HEK293 (cell line): ENCODE data around the gene EDEM3.

Experiments
- CTCF ChIA-PET: fragments of 350-600 bp; formaldehyde crosslinking; extraction: SDS; loops from one replicate; lab custom pipeline; 2021; ENCODE audit warnings: antibody characterized with exemption; lab: Yijun Ruan, JAX
- POLR2A ChIA-PET: fragments of 300-600 bp; formaldehyde crosslinking; extraction: SDS; loops from one replicate; lab custom pipeline; 2020; ENCODE audit warnings: antibody characterized with exemption, inconsistent platforms; lab: Yijun Ruan, JAX
- H3K27ac ChIP-seq: fragments of 200-500 bp; sonication (Bioruptor generic); 2 replicates; pipeline ENCODE4 v1.5.1; 2014; ENCODE audit warnings: low read depth, low read length, control low read depth, inconsistent platforms; ENCODE audit errors: extremely low read depth
- H3K36me3 ChIP-seq, 2 experiments: fragments of 200-500 bp in 1 of 2; sonication (Bioruptor generic) in 1 of 2; 1 replicate in 1 of 2; 2 replicates in 1 of 2; pipeline ENCODE4 v1.5.1; 2014 to 2017; ENCODE audit warnings: inconsistent platforms in 2 of 2, low read length in 2 of 2; ENCODE audit not compliant: control insufficient read depth in 2 of 2, insufficient read depth in 1 of 2
- H3K4me1 ChIP-seq: fragments of 200-500 bp; sonication (Bioruptor generic); 2 replicates; pipeline ENCODE4 v1.5.1; 2014; ENCODE audit warnings: mild to moderate bottlenecking, low read length, inconsistent platforms; ENCODE audit not compliant: control insufficient read depth, insufficient read depth
- H3K4me3 ChIP-seq: 2 replicates; pipeline ENCODE4 v1.5.1; 2011; ENCODE audit warnings: low read depth, mild to moderate bottlenecking, control low read depth, low read length, moderate library complexity
- H3K9me3 ChIP-seq: fragments of 200-500 bp; sonication (Bioruptor generic); 2 replicates; pipeline ENCODE4 v1.5.1; 2014; ENCODE audit warnings: low read depth, low read length, inconsistent platforms; ENCODE audit not compliant: control insufficient read depth, insufficient read depth
- CTCF ChIP-seq: fragments of 450-650 bp; formaldehyde crosslinking; IDR thresholded peaks from 2 replicates; pipeline ENCODE4 v1.5.1; 2016; ENCODE audit warnings: missing biosample characterization, missing genetic modification characterization
- KLF9 ChIP-seq: fragments of 450-650 bp; formaldehyde crosslinking; IDR thresholded peaks from 2 replicates; pipeline ENCODE4 v1.5.1; 2016; ENCODE audit warnings: missing biosample characterization, missing genetic modification characterization, low read depth
- MYNN ChIP-seq: fragments of 450-650 bp; formaldehyde crosslinking; IDR thresholded peaks from 2 replicates; pipeline ENCODE4 v1.5.1; 2016; ENCODE audit warnings: missing biosample characterization, missing genetic modification characterization, borderline replicate concordance
- MZF1 ChIP-seq: fragments of 450-650 bp; formaldehyde crosslinking; IDR thresholded peaks from 2 replicates; pipeline ENCODE4 v1.5.1; 2017; ENCODE audit warnings: missing biosample characterization, missing genetic modification characterization, borderline replicate concordance
- PBX3 ChIP-seq: sonication (generic); formaldehyde crosslinking; IDR thresholded peaks from 2 replicates; pipeline ENCODE4 v1.8.1; 2022; ENCODE audit warnings: mild to moderate bottlenecking, moderate library complexity, missing genetic modification reagents
- SCRT2 ChIP-seq: fragments of 450-650 bp; formaldehyde crosslinking; IDR thresholded peaks from 2 replicates; pipeline ENCODE4 v1.5.1; 2016; ENCODE audit warnings: missing biosample characterization, missing genetic modification characterization
- SP7 ChIP-seq: fragments of 450-650 bp; formaldehyde crosslinking; IDR thresholded peaks from 2 replicates; pipeline ENCODE4 v1.5.1; 2016; ENCODE audit warnings: missing biosample characterization, missing genetic modification characterization
- ZBTB26 ChIP-seq: fragments of 450-650 bp; formaldehyde crosslinking; optimal IDR thresholded peaks from 2 replicates; pipeline ENCODE3; 2016; ENCODE audit warnings: missing biosample characterization, mild to moderate bottlenecking, missing genetic modification characterization
- ZNF114 ChIP-seq: fragments of 450-650 bp; formaldehyde crosslinking; IDR thresholded peaks from 2 replicates; pipeline ENCODE4 v1.5.0; 2017; ENCODE audit warnings: missing biosample characterization, missing genetic modification characterization
- ZNF174 ChIP-seq: fragments of 450-650 bp; formaldehyde crosslinking; IDR thresholded peaks from 2 replicates; pipeline ENCODE4 v1.5.0; 2017; ENCODE audit warnings: missing biosample characterization, mild to moderate bottlenecking, missing genetic modification characterization
- ZNF23 ChIP-seq: fragments of 450-650 bp; formaldehyde crosslinking; IDR thresholded peaks from 2 replicates; pipeline ENCODE4 v1.5.1; 2016; ENCODE audit warnings: missing biosample characterization, missing genetic modification characterization, borderline replicate concordance
- ZNF280C ChIP-seq: fragments of 450-650 bp; formaldehyde crosslinking; IDR thresholded peaks from 2 replicates; pipeline ENCODE4 v1.5.1; 2016; ENCODE audit warnings: missing biosample characterization, missing genetic modification characterization
- ZNF280D ChIP-seq: fragments of 450-650 bp; formaldehyde crosslinking; IDR thresholded peaks from 2 replicates; pipeline ENCODE4 v1.5.1; 2016; ENCODE audit warnings: missing biosample characterization, missing genetic modification characterization
- ZNF362 ChIP-seq: fragments of 450-650 bp; formaldehyde crosslinking; IDR thresholded peaks from 2 replicates; pipeline ENCODE4 v1.5.1; 2016; ENCODE audit warnings: missing biosample characterization, missing genetic modification characterization
- ZNF404 ChIP-seq: fragments of 450-650 bp; formaldehyde crosslinking; IDR thresholded peaks from 2 replicates; pipeline ENCODE4 v1.5.1; 2017; ENCODE audit warnings: missing biosample characterization, missing genetic modification characterization
- ZNF518A ChIP-seq: fragments of 450-650 bp; formaldehyde crosslinking; conservative IDR thresholded peaks from 2 replicates; pipeline ENCODE4 v1.5.1; 2016; ENCODE audit warnings: low read depth, missing biosample characterization, missing genetic modification characterization
- ZNF548 ChIP-seq: fragments of 450-650 bp; formaldehyde crosslinking; IDR thresholded peaks from 2 replicates; pipeline ENCODE4 v1.5.1; 2016; ENCODE audit warnings: missing biosample characterization, missing genetic modification characterization
- ZNF560 ChIP-seq: fragments of 450-650 bp; formaldehyde crosslinking; IDR thresholded peaks from 2 replicates; pipeline ENCODE4 v1.5.1; 2017; ENCODE audit warnings: missing biosample characterization, missing genetic modification characterization, borderline replicate concordance
- ZNF571 ChIP-seq: fragments of 450-650 bp; formaldehyde crosslinking; IDR thresholded peaks from 2 replicates; pipeline ENCODE4 v1.5.0; 2017; ENCODE audit warnings: missing biosample characterization, missing genetic modification characterization
- ZNF623 ChIP-seq: fragments of 450-650 bp; formaldehyde crosslinking; IDR thresholded peaks from 2 replicates; pipeline ENCODE4 v1.5.1; 2016; ENCODE audit warnings: missing biosample characterization, missing genetic modification characterization

EDEM3 gene

GRCh38 chr1:184643661-184644060, 111.0 kb downstream of the EDEM3 start (continued):
- TF ChIP-seq MYNN (tag by site-specific recombination) (no peak), ZNF280D (tag by site-specific recombination) (no peak), ZNF548 (no peak), ZNF518A (tag by site-specific recombination) (no peak), ZNF174 (tag by site-specific recombination) (no peak), ZBTB26 (no peak)

- Histone ChIP-seq H3K9me3 (no peaks in the 10 kb centered on the region), H3K36me3 (no peaks in the 10 kb centered on the region), H3K27ac (no peak overlapping the region), H3K4me3 (no peak overlapping the region), H3K4me1 (no peaks in the 10 kb centered on the region)
- ChIA-PET CTCF (no interaction called here), POLR2A (no interaction called here)
- TF ChIP-seq PBX3 (no peak), ZNF280C (tag by site-specific recombination) (no peak), ZNF560 (tag by site-specific recombination) (no peak), ZNF114 (no peak), SP7 (tag by site-specific recombination) (no peak), CTCF (tag by site-specific recombination) (no peak), ZNF23 (tag by site-specific recombination) (no peak), ZNF571 (tag by site-specific recombination) (no peak), ZNF404 (tag by site-specific recombination) (no peak), MZF1 (tag by site-specific recombination) (no peak), KLF9 (tag by site-specific recombination) (no peak), ZNF362 (no peak), ZNF623 (tag by site-specific recombination) (no peak), SCRT2 (tag by site-specific recombination) (no peak)
These were observed 112.8 kb downstream of the EDEM3 start for GRCh38 chr1:184641894-184642293.
